Fibroblast of mammary gland (primary cell): ENCODE results near the gene ATXN7L1.
A peak's percentile ranks its signal among the peaks of the same experiment; 100 is the strongest.

ENCODE experiments used
- DNase-seq: peaks from one replicate; pipeline ENCODE4 v3.0.0-alpha.2; 2010; ENCODE audit warnings: low read depth
- H3K4me3 ChIP-seq: 2 replicates; pipeline ENCODE4 v1.5.1; 2011; ENCODE audit warnings: low read depth, mild to moderate bottlenecking, low read length, moderate library complexity; ENCODE audit not compliant: control insufficient read depth
- CTCF ChIP-seq: conservative IDR thresholded peaks from 2 replicates; pipeline ENCODE4 v1.5.1; 2011; ENCODE audit warnings: low read depth, low read length, inconsistent platforms; ENCODE audit not compliant: control insufficient read depth, insufficient read depth

The ATXN7L1 gene

DNA sequence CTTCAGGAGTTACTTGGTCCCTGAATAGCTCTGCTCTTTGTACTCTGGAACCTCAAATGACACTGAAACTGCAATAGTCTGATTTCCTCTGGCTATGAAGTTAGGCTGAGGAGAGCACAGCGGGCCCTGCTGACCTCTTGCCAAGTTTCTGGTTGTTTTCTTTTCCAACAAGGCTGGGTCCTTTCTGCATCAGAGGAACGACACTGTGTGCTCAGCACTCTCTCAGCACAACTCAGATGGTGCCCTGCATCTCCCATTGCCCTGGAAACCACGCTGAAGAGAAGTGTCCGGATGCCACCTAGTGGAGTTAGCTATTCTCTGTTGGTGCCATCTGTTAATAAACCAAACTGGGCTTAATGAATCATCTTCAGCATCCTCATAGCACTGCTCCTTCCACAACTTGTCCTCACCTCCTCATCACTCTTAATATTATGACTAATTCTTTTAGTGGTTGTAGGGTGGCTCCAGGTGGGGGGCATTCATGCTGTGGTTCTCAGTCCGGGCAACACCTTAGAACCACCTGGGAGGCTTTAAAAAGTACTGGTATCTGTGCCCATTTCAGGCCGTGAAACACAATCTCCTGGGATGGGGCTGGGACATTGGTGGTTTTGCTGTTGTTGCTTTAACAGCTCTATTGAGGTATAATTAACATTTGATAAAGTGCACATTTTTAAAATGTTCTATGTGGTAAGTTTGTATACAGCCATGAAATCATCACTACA is 286.9 kb downstream of the ATXN7L1 start:
- no peak overlapping the region for H3K4me3 ChIP-seq
- TF ChIP-seq CTCF, result peak; percentile 74
- DNase-seq, result peak; percentile 81

- peak; percentile 41 for DNase-seq
- TF ChIP-seq CTCF, result no peak
- no peak overlapping the region for H3K4me3 ChIP-seq
Measured at GRCh38 chr7:105587909-105588635, 288.3 kb downstream of the ATXN7L1 start.

- H3K4me3 ChIP-seq, result no peak overlapping the region
- no peak for TF ChIP-seq CTCF
- no peak for DNase-seq
Measured at GRCh38 chr7:105585850-105586500, 290.4 kb downstream of the ATXN7L1 start.

DNA sequence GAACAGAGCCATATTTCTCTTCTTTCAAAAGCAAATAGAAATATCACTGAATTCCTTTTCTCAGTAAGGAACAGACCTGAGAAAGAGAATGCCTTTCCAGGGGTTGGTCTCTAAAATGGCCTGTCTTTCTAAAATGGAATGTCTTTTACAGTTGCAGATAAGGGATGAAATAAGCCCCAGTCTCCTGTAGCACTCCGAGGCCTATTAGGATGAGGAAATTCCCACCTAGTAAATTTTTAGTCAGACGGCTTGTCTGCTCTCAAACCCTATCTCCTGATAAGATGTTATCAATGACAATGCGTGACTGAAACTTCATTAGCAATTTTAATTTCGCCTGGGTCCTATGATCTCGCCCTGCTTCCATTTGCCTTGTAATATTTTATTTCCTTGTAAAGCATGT is 292.2 kb downstream of the ATXN7L1 start:
- H3K4me3 ChIP-seq, result no peak overlapping the region
- DNase-seq, result no peak
- no peak for TF ChIP-seq CTCF

DNA sequence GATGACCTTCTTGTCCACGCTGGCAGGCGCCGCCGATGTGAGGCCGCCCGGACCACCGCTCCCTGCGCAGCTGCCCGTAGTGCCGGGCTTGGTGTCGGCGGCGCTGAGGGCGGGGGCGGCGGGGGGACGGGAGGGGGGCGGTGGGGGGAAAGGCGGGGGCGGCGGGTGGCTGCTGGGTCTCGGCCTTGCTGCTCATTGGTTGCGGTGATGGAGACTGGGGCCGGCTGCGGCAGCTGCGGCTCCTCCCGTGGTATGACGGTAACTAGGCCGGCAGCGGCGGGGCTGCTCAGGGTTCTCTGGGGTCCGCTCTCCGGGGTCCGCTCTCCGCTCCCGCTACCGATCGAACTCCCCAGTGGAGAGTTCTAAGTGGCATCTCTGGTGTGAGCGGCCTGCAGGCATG is 293.3 kb downstream of the ATXN7L1 start:
- DNase-seq, result no peak
- no peak for TF ChIP-seq CTCF
- no peak overlapping the region for H3K4me3 ChIP-seq

- no peak for TF ChIP-seq CTCF
- peak within 1 kb of the TSS; percentile 43 for H3K4me3 ChIP-seq
- peak; percentile 51 for DNase-seq
Measured at GRCh38 chr7:105581066-105581811, 295.2 kb downstream of the ATXN7L1 start, which contains the start of gene EFCAB10. EFCAB10 (minus strand) TSS chr7:105581493; CDS start chr7:105581463, 30 bp downstream.
